OCI-LY1 (cell line): ENCODE results near the gene OR8S1.
"Not testable (repeated sequence)": the region's sequence is repeated elsewhere in the genome, so short reads cannot be mapped to it uniquely, and the experiment has no call there.

Experiments used
- H2AFZ ChIP-seq: fragments of 200-600 bp; sonication (generic), shearing (Covaris generic); 2 replicates; pipeline ENCODE4 v1.6.0; 2014; ENCODE audit warnings: antibody characterized with exemption, mild to moderate bottlenecking, low read length
- H3F3A ChIP-seq: fragments of 200-600 bp; sonication (generic), shearing (Covaris generic); 2 replicates; pipeline ENCODE4 v1.6.0; 2014; ENCODE audit warnings: mild to moderate bottlenecking, antibody characterized with exemption, low read length, moderate library complexity; ENCODE audit not compliant: insufficient read depth
- H3K27ac ChIP-seq: fragments of 200-600 bp; sonication (generic); 2 replicates; pipeline ENCODE4 v1.5.1; 2014; ENCODE audit warnings: low read length, mixed run types, mild to moderate bottlenecking, low read depth; ENCODE audit not compliant: poor library complexity, severe bottlenecking
- H3K27me3 ChIP-seq: fragments of 200-600 bp; sonication (generic); 2 replicates; pipeline ENCODE4 v1.6.0; 2014; ENCODE audit warnings: antibody characterized with exemption, mild to moderate bottlenecking, low read length, moderate library complexity; ENCODE audit not compliant: insufficient read depth
- H3K36me3 ChIP-seq: fragments of 200-600 bp; sonication (generic); 2 replicates; pipeline ENCODE4 v1.6.1; 2014; ENCODE audit warnings: mild to moderate bottlenecking, antibody characterized with exemption, low read length, moderate library complexity, mixed read lengths; ENCODE audit not compliant: insufficient read depth
- H3K4me1 ChIP-seq: fragments of 200-600 bp; sonication (generic); 2 replicates; pipeline ENCODE4 v1.5.1; 2014; ENCODE audit warnings: mild to moderate bottlenecking, low read length, moderate library complexity; ENCODE audit not compliant: insufficient read depth, severe bottlenecking
- H3K4me2 ChIP-seq: fragments of 200-600 bp; sonication (generic), shearing (Covaris generic); 2 replicates; pipeline ENCODE4 v1.6.1; 2014; ENCODE audit warnings: low read length
- H3K4me3 ChIP-seq: fragments of 200-600 bp; sonication (generic); 2 replicates; pipeline ENCODE4 v1.5.1; 2014; ENCODE audit warnings: low read length, low read depth, mild to moderate bottlenecking, mixed read lengths; ENCODE audit not compliant: poor library complexity, severe bottlenecking
- H3K79me2 ChIP-seq: fragments of 200-600 bp; shearing (Covaris generic); 2 replicates; pipeline ENCODE4 v1.6.1; 2016; ENCODE audit warnings: mixed run types, low read length, mixed read lengths; ENCODE audit not compliant: insufficient read depth
- H3K9ac ChIP-seq: fragments of 200-600 bp; sonication (generic), shearing (Covaris generic); 2 replicates; pipeline ENCODE4 v1.6.1; 2014; ENCODE audit warnings: mild to moderate bottlenecking, low read length, mixed read lengths
- H3K9me2 ChIP-seq: fragments of 200-600 bp; sonication (generic), shearing (Covaris generic); 2 replicates; pipeline ENCODE4 v1.6.1; 2014; ENCODE audit warnings: low read depth, mild to moderate bottlenecking, low read length, mixed read lengths
- H3K9me3 ChIP-seq: fragments of 200-600 bp; shearing (Covaris generic); 2 replicates; pipeline ENCODE4 v1.6.1; 2014; ENCODE audit warnings: low read length, mixed read lengths
- H4K20me1 ChIP-seq: fragments of 200-600 bp; sonication (generic), shearing (Covaris generic); 2 replicates; pipeline ENCODE4 v1.6.0; 2016; ENCODE audit warnings: mild to moderate bottlenecking, low read length; ENCODE audit not compliant: insufficient read depth
- EZH2 ChIP-seq: fragments of 200-600 bp; sonication (generic), shearing (Covaris generic); IDR thresholded peaks from 2 replicates; pipeline ENCODE4 v1.8.0; 2017; ENCODE audit warnings: borderline replicate concordance, mixed run types, mild to moderate bottlenecking, antibody characterized with exemption, low read length, moderate library complexity, mixed read lengths
- TF ChIP-seq, protein P1 (sequence below): fragments of 200-600 bp; sonication (generic), shearing (Covaris generic); IDR thresholded peaks from 2 replicates; pipeline ENCODE4 v1.5.1; 2017; ENCODE audit warnings: mild to moderate bottlenecking, antibody characterized with exemption, low read length, moderate library complexity, mixed read lengths

OR8S1 gene

DNA sequence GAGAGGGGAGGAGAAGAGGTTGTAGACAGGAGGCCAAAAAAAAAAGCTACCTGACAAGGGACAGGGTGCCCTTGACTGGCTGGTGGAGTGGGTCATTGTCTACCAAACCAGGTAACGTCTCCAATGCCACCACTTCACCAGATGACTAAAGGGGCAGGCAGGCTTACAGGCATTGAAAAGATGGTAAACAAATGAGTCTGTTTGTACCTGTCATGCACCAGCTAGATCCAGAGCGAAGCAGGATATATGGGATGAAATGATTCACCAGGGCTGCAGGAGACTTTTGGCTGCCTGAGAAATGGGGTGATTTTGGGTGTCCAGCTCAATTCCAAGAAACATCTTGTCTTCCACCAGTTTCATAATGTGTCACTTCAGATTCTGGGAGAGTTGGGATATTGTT lies 39.2 kb upstream of the OR8S1 start:
- Histone ChIP-seq H3K27ac (no peak overlapping the region), H4K20me1 (no peaks in the 10 kb centered on the region), H3K36me3 (no peaks in the 10 kb centered on the region), H3K4me1 (no peaks in the 10 kb centered on the region), H3K4me3 (no peak overlapping the region), H2AFZ (no peak overlapping the region), H3K9ac (no peak overlapping the region), H3K27me3 (no peaks in the 10 kb centered on the region), H3K79me2 (no peaks in the 10 kb centered on the region), H3K9me3 (no peaks in the 10 kb centered on the region), H3K4me2 (no peak overlapping the region), H3F3A (no peaks in the 10 kb centered on the region), H3K9me2 (no peaks in the 10 kb centered on the region)
- TF ChIP-seq EZH2, result no peak
- TF ChIP-seq, protein P1, sequence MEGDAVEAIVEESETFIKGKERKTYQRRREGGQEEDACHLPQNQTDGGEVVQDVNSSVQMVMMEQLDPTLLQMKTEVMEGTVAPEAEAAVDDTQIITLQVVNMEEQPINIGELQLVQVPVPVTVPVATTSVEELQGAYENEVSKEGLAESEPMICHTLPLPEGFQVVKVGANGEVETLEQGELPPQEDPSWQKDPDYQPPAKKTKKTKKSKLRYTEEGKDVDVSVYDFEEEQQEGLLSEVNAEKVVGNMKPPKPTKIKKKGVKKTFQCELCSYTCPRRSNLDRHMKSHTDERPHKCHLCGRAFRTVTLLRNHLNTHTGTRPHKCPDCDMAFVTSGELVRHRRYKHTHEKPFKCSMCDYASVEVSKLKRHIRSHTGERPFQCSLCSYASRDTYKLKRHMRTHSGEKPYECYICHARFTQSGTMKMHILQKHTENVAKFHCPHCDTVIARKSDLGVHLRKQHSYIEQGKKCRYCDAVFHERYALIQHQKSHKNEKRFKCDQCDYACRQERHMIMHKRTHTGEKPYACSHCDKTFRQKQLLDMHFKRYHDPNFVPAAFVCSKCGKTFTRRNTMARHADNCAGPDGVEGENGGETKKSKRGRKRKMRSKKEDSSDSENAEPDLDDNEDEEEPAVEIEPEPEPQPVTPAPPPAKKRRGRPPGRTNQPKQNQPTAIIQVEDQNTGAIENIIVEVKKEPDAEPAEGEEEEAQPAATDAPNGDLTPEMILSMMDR, result no peak

DNA sequence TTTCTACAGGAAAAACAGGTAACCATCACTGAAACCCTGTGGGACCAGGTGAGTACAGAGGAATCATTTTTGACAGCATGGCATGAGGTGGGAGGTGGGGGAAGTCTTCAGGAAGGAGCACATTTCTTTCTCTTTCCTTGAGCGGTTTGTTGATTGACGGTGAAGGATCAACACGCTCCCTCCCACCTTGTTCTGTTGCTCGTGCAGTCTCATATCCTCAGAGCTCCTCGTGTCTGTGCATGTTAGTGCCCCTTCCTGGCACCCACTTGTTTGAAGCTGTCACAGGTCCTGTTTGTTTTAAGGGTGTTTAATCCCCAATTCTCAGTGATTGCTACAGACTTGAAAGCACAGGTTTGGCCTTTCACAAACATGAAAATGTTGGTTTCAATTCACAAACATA lies 38.8 kb upstream of the OR8S1 start:
- Histone ChIP-seq H3F3A (no peaks in the 10 kb centered on the region), H3K4me3 (no peak overlapping the region), H3K9ac (no peak overlapping the region), H3K79me2 (no peaks in the 10 kb centered on the region), H3K4me1 (no peaks in the 10 kb centered on the region), H2AFZ (no peak overlapping the region), H4K20me1 (no peaks in the 10 kb centered on the region), H3K9me3 (no peaks in the 10 kb centered on the region), H3K27me3 (no peaks in the 10 kb centered on the region), H3K36me3 (no peaks in the 10 kb centered on the region), H3K9me2 (no peaks in the 10 kb centered on the region), H3K4me2 (no peak overlapping the region), H3K27ac (no peak overlapping the region)
- no peak for TF ChIP-seq EZH2
- TF ChIP-seq, protein P1, result no peak

- Histone ChIP-seq H3K36me3 (no peaks in the 10 kb centered on the region), H3K4me1 (no peaks in the 10 kb centered on the region), H3K4me3 (no peak overlapping the region), H4K20me1 (no peaks in the 10 kb centered on the region), H2AFZ (no peak overlapping the region), H3K79me2 (no peaks in the 10 kb centered on the region), H3K9ac (no peak overlapping the region), H3K9me3 (no peaks in the 10 kb centered on the region), H3K27ac (no peak overlapping the region), H3K9me2 (no peaks in the 10 kb centered on the region), H3K27me3 (no peaks in the 10 kb centered on the region), H3F3A (no peaks in the 10 kb centered on the region), H3K4me2 (no peak overlapping the region)
- TF ChIP-seq, protein P1, result no peak
- TF ChIP-seq EZH2, result no peak
Measured at GRCh38 chr12:48489012-48489411, 36.4 kb upstream of the OR8S1 start.

GRCh38 chr12:48489456-48489855 lies 36.0 kb upstream of the OR8S1 start:
- not testable (repeated sequence) for H3K27me3 ChIP-seq, H3K4me1 ChIP-seq, H3K36me3 ChIP-seq, H3K4me3 ChIP-seq, H3K9me2 ChIP-seq, H2AFZ ChIP-seq, H3K4me2 ChIP-seq, H3F3A ChIP-seq, H3K79me2 ChIP-seq, H3K27ac ChIP-seq, H4K20me1 ChIP-seq, H3K9ac ChIP-seq, H3K9me3 ChIP-seq

- H4K20me1 ChIP-seq, H3K36me3 ChIP-seq, H3K4me3 ChIP-seq, H3K9me2 ChIP-seq, H3K9me3 ChIP-seq, H2AFZ ChIP-seq, H3K27me3 ChIP-seq, H3K27ac ChIP-seq, H3K79me2 ChIP-seq, H3K9ac ChIP-seq, H3F3A ChIP-seq, H3K4me1 ChIP-seq, H3K4me2 ChIP-seq: not testable (repeated sequence)
Measured at GRCh38 chr12:48500281-48500680, 25.2 kb upstream of the OR8S1 start.

DNA sequence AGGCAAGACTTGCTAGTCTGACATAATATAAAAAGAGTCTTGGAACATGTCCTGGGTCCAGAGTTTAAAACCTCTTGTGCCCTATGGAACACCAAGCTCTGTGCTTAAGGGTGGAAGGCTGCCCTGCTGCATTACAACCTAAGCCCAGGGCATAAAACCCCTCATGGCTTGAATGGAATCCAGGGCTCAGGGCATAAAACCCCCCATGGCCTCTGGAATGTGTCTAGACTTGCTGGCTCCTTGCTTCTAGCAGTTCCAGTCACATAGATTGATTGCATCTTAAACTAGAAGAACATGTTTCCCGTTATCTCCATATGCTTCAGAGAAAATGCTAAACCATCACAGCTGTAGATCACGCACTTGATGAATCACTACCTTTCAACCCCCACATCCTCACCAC lies 18.6 kb upstream of the OR8S1 start:
- not testable (repeated sequence) for H3K27me3 ChIP-seq

More for the DNA sequence above, 18.6 kb upstream of the OR8S1 start:
- H3K4me1 ChIP-seq, H3K36me3 ChIP-seq, H3K9ac ChIP-seq, H4K20me1 ChIP-seq, H2AFZ ChIP-seq, H3F3A ChIP-seq, H3K4me2 ChIP-seq, H3K27ac ChIP-seq, H3K9me3 ChIP-seq, H3K4me3 ChIP-seq, H3K79me2 ChIP-seq, H3K9me2 ChIP-seq: not testable (repeated sequence)
